Osteocyte (in vitro differentiated cells): ENCODE data around the gene PEX11B. TPM values are rescaled to one million over a fixed set of nuclear protein-coding genes. Genes with fewer than 3 reads are reported as not detected.

ENCODE experiments used
- DNase-seq: peaks from one replicate; pipeline ENCODE4 v3.0.0; 2021; ENCODE audit warnings: mixed read lengths; ENCODE audit not compliant: unreplicated experiment; ENCODE audit errors: extremely low spot score
- H3K27ac Mint-ChIP-seq: one replicate; pipeline ENCODE4 v1.8.0; 2021; ENCODE audit warnings: mild to moderate bottlenecking, mixed read lengths; ENCODE audit not compliant: unreplicated experiment
- H3K27me3 Mint-ChIP-seq: one replicate; pipeline ENCODE4 v1.8.0; 2021; ENCODE audit warnings: mixed read lengths; ENCODE audit not compliant: unreplicated experiment
- H3K36me3 Mint-ChIP-seq: one replicate; pipeline ENCODE4 v1.8.0; 2021; ENCODE audit warnings: mixed read lengths; ENCODE audit not compliant: unreplicated experiment
- H3K4me1 Mint-ChIP-seq: one replicate; pipeline ENCODE4 v1.8.0; 2021; ENCODE audit warnings: mixed read lengths; ENCODE audit not compliant: unreplicated experiment
- H3K4me3 Mint-ChIP-seq: one replicate; pipeline ENCODE4 v1.8.0; 2021; ENCODE audit warnings: mild to moderate bottlenecking, moderate library complexity, mixed read lengths; ENCODE audit not compliant: unreplicated experiment
- H3K9me3 Mint-ChIP-seq: one replicate; pipeline ENCODE4 v1.8.0; 2021; ENCODE audit warnings: mixed read lengths; ENCODE audit not compliant: unreplicated experiment
- CTCF ChIP-seq: fragments of 200-600 bp; sonication (generic); IDR thresholded peaks from 2 replicates; pipeline ENCODE4 v1.5.0; 2021; ENCODE audit warnings: antibody characterized with exemption, mild to moderate bottlenecking, moderate library complexity
- total RNA-seq: library from RNA; stranded (reverse); gene quantifications from 2 replicates; pipeline ENCODE4 v1.2.1, GENCODE V29; 2021

PEX11B gene
- total RNA-seq, 1 donor from 2014 or later, result 29.8 TPM

- Mint-ChIP-seq H3K27me3 (peaks cover 6% of the 10 kb centered on the region), H3K4me3 (no peak overlapping the region), H3K4me1 (peaks cover 60% of the 10 kb centered on the region), H3K9me3 (no peaks in the 10 kb centered on the region), H3K36me3 (peaks cover 3% of the 10 kb centered on the region), H3K27ac (peak overlapping the region; percentile 14)
- no peak for TF ChIP-seq CTCF
- DNase-seq, result no peak
These were observed 28.8 kb downstream of the PEX11B start for GRCh38 chr1:145889722-145890121.

GRCh38 chr1:145887631-145888030, 30.9 kb downstream of the PEX11B start:
- no peak for TF ChIP-seq CTCF
- Mint-ChIP-seq H3K9me3 (no peaks in the 10 kb centered on the region), H3K4me3 (no peak overlapping the region), H3K36me3 (no peaks in the 10 kb centered on the region), H3K27me3 (peaks cover 12% of the 10 kb centered on the region), H3K27ac (no peak overlapping the region), H3K4me1 (peaks cover 53% of the 10 kb centered on the region)
- no peak for DNase-seq

- H3K36me3 Mint-ChIP-seq, result no peaks in the 10 kb centered on the region
- H3K9me3 Mint-ChIP-seq, result no peaks in the 10 kb centered on the region
- DNase-seq, result no peak
- H3K27ac Mint-ChIP-seq, result no peak overlapping the region
- peaks cover 48% of the 10 kb centered on the region for H3K4me1 Mint-ChIP-seq
- peaks cover 13% of the 10 kb centered on the region for H3K27me3 Mint-ChIP-seq
- H3K4me3 Mint-ChIP-seq, result peak overlapping the region; percentile 83
- no peak for TF ChIP-seq CTCF
These were observed 31.7 kb downstream of the PEX11B start for GRCh38 chr1:145886816-145887215.

- Mint-ChIP-seq H3K36me3 (no peaks in the 10 kb centered on the region), H3K4me1 (peaks cover 44% of the 10 kb centered on the region), H3K27me3 (peaks cover 13% of the 10 kb centered on the region), H3K4me3 (peak overlapping the region; percentile 83), H3K27ac (no peak overlapping the region), H3K9me3 (no peaks in the 10 kb centered on the region)
- no peak for TF ChIP-seq CTCF
- no peak for DNase-seq
These were observed 32.1 kb downstream of the PEX11B start for GRCh38 chr1:145886390-145886789.

- TF ChIP-seq CTCF, result no peak
- H3K4me1 Mint-ChIP-seq, result peaks cover 38% of the 10 kb centered on the region
- DNase-seq, result no peak
- no peak within 1 kb of the TSS for H3K27ac Mint-ChIP-seq
- no peaks in the 10 kb centered on the region for H3K9me3 Mint-ChIP-seq
- H3K36me3 Mint-ChIP-seq, result no peaks in the 10 kb centered on the region
- peak within 1 kb of the TSS; percentile 83 for H3K4me3 Mint-ChIP-seq
- peaks cover 15% of the 10 kb centered on the region for H3K27me3 Mint-ChIP-seq
These were observed 32.7 kb downstream of the PEX11B start, which contains the start of gene ANKRD35 for GRCh38 chr1:145885738-145886287. ANKRD35 (minus strand) TSS chr1:145885866; CDS start chr1:145885758, 108 bp downstream.
